ENCODE measurements around the gene CAPZB.

Gene CAPZB

DNA sequence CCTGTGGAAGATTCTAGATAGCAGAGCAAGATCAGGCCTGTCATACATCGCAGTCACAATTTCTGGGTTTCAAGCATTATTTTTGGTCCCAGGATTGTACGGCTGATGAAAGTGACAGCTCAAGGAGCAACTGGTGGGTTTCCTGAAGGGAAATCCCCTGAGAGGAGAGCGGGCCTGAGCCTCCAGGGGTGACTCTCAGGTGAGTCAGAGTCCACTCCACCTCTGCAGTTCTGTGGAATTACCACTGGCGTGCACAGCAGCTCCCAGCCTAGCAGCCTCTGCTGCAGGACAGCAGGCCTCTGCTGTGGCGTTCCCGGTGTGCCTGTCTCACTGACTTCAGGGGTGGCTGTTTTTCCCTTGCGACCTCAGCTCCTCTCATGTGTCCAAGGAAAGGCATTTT is 148.8 kb downstream of the CAPZB start:
- TF ChIP-seq CTCF (IDR thresholded peaks at IDR 0.05; ENCODE audit: control insufficient read depth, extremely low read depth, insufficient read depth), result no peak
- DNase-seq (ENCODE audit: low read depth), result no peak
- H3K4me3 ChIP-seq (ENCODE audit: low read depth, low read length), result no peak overlapping the region

DNA sequence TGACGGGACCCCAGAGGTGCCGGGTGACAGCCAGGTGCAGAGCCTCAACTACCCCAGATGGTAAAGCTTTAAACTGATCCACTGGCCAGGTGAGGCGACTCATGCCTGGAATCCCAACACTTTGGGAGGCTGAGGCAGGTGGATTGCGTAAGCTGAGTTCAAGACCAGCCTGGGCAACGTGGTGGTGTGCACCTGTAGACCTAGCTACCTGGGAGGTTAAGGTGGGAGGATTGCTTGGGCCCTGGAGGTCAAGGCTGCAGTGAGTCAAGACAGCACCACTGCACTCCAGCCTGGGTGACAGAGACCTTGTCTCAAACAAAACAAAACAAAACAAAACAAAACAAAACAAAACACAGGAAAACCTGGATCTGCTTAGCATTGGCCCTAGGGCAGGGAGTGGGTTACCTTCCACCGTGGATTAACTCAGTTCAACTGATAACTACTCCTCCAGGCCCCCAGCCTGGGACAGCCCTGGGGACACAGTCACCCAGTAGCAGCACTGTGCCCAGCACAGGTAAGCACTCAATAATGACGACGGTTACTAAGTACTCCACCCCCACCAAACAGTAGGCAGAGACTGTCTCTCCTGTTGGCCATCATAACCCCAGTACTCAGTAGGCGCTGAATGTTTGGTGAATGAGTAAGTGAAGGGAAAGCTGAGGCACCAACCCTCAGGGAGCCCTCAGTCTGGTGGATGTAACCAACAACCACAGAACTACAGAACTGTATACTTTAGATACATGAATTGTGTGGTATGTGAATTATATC is 151.6 kb downstream of the CAPZB start:
- no peak for TF ChIP-seq CTCF (IDR thresholded peaks at IDR 0.05; ENCODE audit: control insufficient read depth, extremely low read depth, insufficient read depth)
- DNase-seq (ENCODE audit: low read depth), result no peak
- H3K4me3 ChIP-seq (ENCODE audit: low read depth, low read length), result no peak overlapping the region

- H3K4me3 ChIP-seq (ENCODE audit: low read depth, low read length), result no peak overlapping the region
- no peak for DNase-seq (ENCODE audit: low read depth)
- no peak for TF ChIP-seq CTCF (IDR thresholded peaks at IDR 0.05; ENCODE audit: control insufficient read depth, extremely low read depth, insufficient read depth)
Observed at GRCh38 chr1:19332832-19333231, 152.5 kb downstream of the CAPZB start.

GRCh38 chr1:19331262-19331878 is 154.0 kb downstream of the CAPZB start:
- DNase-seq (ENCODE audit: low read depth), result no peak

GRCh38 chr1:19330449-19331135 is 154.7 kb downstream of the CAPZB start:
- no peak for TF ChIP-seq CTCF (IDR thresholded peaks at IDR 0.05; ENCODE audit: control insufficient read depth, extremely low read depth, insufficient read depth)
- no peak for DNase-seq (ENCODE audit: low read depth)
- no peak overlapping the region for H3K4me3 ChIP-seq (ENCODE audit: low read depth, low read length)

More at GRCh38 chr1:19331262-19331878, 154.0 kb downstream of the CAPZB start:
- no peak for TF ChIP-seq CTCF (IDR thresholded peaks at IDR 0.05; ENCODE audit: control insufficient read depth, extremely low read depth, insufficient read depth)
- no peak overlapping the region for H3K4me3 ChIP-seq (ENCODE audit: low read depth, low read length)

DNA sequence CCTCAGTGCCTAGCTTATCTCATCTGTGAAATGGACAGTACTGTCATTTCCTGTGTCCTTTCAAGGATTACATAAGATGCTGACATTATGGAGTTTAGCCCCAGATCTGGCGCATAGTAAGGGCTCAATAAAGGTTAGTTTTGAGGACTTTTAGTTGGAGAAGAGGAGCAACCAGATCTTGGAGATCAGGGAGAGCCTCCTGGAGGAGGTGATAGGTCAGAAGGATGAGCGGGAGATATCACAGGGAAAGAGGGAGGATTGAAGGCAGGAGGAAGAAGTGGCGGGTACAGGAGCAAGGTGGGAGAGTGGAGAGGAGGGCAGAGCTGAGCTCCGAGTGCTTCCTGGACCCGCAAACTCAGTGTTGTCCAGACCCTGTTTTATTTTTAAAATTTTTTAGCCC is 155.7 kb downstream of the CAPZB start:
- H3K4me3 ChIP-seq (ENCODE audit: low read depth, low read length), result no peak overlapping the region
- DNase-seq (ENCODE audit: low read depth), result no peak
- no peak for TF ChIP-seq CTCF (IDR thresholded peaks at IDR 0.05; ENCODE audit: control insufficient read depth, extremely low read depth, insufficient read depth)
